Colonic mucosa (tissue), 4 donors: ENCODE data around the gene EXOC3. TPM values are rescaled to one million over a fixed set of nuclear protein-coding genes. Genes with fewer than 3 reads are reported as not detected.
A peak's percentile ranks its signal among the peaks of the same experiment; 100 is the strongest.
"Not testable (repeated sequence)": the region's sequence is repeated elsewhere in the genome, so short reads cannot be mapped to it uniquely, and the experiment has no call there.

Experiments used
- DNase-seq: peaks from one replicate; pipeline ENCODE4 v3.0.0-alpha.2; 2020
- H3K27ac ChIP-seq: fragments of 200-600 bp; one replicate; pipeline ENCODE4 v1.8.0; 2021
- H3K27me3 ChIP-seq: fragments of 200-600 bp; one replicate; pipeline ENCODE4 v1.8.0; 2021
- H3K36me3 ChIP-seq: fragments of 200-600 bp; one replicate; pipeline ENCODE4 v1.8.0; 2021
- H3K4me1 ChIP-seq: fragments of 200-600 bp; one replicate; pipeline ENCODE4 v1.8.0; 2021; ENCODE audit warnings: mild to moderate bottlenecking
- H3K4me3 ChIP-seq: fragments of 200-600 bp; one replicate; pipeline ENCODE4 v1.8.0; 2021
- H3K9ac ChIP-seq, 2 donors: one replicate each; pipeline ENCODE4 v1.7.0; 2013; ENCODE audit warnings: control low read depth in 2 of 2, low read depth in 2 of 2, low read length in 2 of 2
- H3K9me3 ChIP-seq: fragments of 200-600 bp; one replicate; pipeline ENCODE4 v1.8.0; 2021
- intact Hi-C: fragments of 100-400 bp; cut with DNase I; formaldehyde crosslinking; loops from one replicate; pipeline ENCODE4 v1.14.1; 2022
- total RNA-seq, 2 donors: library from RNA; stranded (reverse); fragmentation: NEBNext Ultra II Directional in 1 of 2; extraction: Animal tissue kit (Norgen Biotek cat#: 25700) in 1 of 2; gene quantifications; one replicate each; pipeline ENCODE4 v1.2.1, GENCODE V29; 2021
- TF ChIP-seq, protein P1 (sequence below): fragments of 200-600 bp; IDR thresholded peaks from one replicate; pipeline ENCODE4 v1.8.0; 2022; ENCODE audit warnings: antibody characterized with exemption, mild to moderate bottlenecking
- donor health status: healthy.
- donor health status: DM: no; HTN: no; CAD: no.
- donor health status: DM: no; HTN: no; CAD: no.

Gene EXOC3
- total RNA-seq, 2 donors from 2014 or later = 52.0 to 58.7 TPM

DNA sequence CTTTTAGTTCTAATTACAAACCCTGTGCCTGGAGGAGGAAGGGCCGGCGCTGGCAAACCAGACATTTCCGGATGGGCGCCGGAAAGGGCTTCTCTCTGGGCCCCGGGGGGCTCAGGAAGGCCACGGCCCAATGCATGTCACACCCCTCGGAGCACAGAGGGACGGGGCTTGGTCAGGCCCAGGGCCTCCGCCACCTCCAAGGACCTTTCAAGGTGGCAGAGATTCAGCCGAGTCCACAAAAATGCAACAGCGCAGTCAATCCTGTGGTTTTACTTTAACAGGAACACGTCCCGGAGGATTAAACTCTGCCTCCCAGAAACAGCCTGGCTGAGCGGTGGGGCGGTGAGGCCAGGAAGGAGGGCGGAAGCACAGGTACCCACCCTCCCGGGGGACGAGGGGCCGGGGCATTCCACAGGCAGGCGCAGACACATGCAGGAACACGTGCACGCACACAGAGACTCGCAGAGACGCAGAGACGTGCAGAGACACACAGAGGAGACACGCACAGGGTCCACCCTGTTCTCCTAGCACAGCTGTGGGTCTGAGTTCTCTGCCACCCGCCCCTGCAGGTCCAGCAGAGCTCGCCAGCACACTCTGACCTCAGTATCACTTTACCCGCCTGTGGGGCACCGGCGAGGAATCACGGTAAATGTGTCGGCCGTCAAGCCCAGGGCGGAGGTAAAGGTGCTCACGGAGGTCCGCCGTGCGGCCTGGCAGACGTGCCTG is 58.3 kb downstream of the EXOC3 start:
- TF ChIP-seq, protein P1, sequence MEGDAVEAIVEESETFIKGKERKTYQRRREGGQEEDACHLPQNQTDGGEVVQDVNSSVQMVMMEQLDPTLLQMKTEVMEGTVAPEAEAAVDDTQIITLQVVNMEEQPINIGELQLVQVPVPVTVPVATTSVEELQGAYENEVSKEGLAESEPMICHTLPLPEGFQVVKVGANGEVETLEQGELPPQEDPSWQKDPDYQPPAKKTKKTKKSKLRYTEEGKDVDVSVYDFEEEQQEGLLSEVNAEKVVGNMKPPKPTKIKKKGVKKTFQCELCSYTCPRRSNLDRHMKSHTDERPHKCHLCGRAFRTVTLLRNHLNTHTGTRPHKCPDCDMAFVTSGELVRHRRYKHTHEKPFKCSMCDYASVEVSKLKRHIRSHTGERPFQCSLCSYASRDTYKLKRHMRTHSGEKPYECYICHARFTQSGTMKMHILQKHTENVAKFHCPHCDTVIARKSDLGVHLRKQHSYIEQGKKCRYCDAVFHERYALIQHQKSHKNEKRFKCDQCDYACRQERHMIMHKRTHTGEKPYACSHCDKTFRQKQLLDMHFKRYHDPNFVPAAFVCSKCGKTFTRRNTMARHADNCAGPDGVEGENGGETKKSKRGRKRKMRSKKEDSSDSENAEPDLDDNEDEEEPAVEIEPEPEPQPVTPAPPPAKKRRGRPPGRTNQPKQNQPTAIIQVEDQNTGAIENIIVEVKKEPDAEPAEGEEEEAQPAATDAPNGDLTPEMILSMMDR = no peak
- no peak for DNase-seq
- H3K9ac ChIP-seq = no peak overlapping the region
- H3K4me1 ChIP-seq = no peaks in the 10 kb centered on the region
- no peaks in the 10 kb centered on the region for H3K27me3 ChIP-seq
- H3K9me3 ChIP-seq = no peaks in the 10 kb centered on the region
- no peak overlapping the region for H3K4me3 ChIP-seq
- H3K36me3 ChIP-seq = no peaks in the 10 kb centered on the region
- intact Hi-C loops = no loop called here
- no peak overlapping the region for H3K27ac ChIP-seq

DNA sequence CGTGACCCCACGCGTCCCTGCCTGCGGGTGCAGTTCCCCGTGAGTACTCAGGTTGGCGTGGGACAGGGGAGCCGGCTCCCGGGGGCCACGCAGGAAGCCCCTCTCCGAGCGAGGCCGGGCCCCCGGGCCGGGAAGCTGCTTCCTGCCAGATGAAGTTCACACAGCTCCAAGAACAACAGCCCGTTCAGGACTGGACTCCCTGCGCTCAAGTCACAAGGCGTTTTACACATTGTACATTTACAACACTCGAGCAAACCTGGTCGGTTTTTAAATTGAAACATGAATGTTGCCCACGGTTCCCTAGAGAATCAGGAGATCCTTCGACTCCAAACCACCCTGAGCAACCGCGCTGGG is 58.8 kb downstream of the EXOC3 start:
- no peak overlapping the region for H3K27ac ChIP-seq
- TF ChIP-seq, protein P1 = no peak
- DNase-seq = no peak
- H3K36me3 ChIP-seq = no peaks in the 10 kb centered on the region
- H3K9me3 ChIP-seq = no peaks in the 10 kb centered on the region
- H3K4me3 ChIP-seq = no peak overlapping the region
- no peak overlapping the region for H3K9ac ChIP-seq
- intact Hi-C loops = no loop called here
- H3K27me3 ChIP-seq = no peaks in the 10 kb centered on the region
- H3K4me1 ChIP-seq = no peaks in the 10 kb centered on the region

DNA sequence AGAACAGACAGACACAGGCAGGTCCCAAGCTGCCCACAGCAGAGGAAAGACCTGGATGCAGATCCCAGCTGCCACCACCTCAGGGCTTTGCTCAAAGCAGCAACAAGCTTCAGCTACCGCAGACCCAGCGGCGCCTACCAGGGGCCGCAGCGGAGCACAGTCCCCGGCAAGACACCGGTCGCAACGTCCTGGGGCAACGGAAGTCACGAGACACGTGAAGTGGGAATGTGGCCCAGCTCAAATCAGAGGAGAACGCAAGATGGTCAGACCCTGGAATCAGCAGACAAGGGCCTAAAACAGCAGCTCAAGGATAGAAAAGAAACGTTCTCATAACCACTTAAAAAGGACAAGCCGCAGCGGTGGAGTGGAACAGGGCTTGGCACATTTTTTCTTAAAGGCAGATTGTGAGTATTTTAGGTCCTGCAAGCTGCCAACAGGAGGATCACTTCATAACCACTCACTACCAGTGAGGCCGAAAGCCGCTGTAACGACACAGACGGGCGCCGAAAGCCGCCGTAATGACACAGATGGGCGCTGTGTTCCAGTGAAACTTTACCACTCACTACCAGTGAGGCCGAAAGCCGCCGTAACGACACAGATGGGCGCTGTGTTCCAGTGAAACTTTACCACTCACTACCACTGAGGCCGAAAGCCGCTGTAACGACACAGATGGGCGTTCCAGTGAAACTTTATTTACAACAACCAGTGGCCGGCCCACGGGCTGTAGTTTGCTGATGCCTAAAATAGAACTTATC is 59.5 kb downstream of the EXOC3 start:
- Histone ChIP-seq H3K27ac (no peak overlapping the region), H3K27me3 (no peaks in the 10 kb centered on the region), H3K4me1 (no peaks in the 10 kb centered on the region), H3K9me3 (no peaks in the 10 kb centered on the region), H3K9ac (no peak overlapping the region), H3K36me3 (no peaks in the 10 kb centered on the region), H3K4me3 (no peak overlapping the region)
- no peak for DNase-seq
- intact Hi-C loops = no loop called here
- TF ChIP-seq, protein P1 = no peak

DNA sequence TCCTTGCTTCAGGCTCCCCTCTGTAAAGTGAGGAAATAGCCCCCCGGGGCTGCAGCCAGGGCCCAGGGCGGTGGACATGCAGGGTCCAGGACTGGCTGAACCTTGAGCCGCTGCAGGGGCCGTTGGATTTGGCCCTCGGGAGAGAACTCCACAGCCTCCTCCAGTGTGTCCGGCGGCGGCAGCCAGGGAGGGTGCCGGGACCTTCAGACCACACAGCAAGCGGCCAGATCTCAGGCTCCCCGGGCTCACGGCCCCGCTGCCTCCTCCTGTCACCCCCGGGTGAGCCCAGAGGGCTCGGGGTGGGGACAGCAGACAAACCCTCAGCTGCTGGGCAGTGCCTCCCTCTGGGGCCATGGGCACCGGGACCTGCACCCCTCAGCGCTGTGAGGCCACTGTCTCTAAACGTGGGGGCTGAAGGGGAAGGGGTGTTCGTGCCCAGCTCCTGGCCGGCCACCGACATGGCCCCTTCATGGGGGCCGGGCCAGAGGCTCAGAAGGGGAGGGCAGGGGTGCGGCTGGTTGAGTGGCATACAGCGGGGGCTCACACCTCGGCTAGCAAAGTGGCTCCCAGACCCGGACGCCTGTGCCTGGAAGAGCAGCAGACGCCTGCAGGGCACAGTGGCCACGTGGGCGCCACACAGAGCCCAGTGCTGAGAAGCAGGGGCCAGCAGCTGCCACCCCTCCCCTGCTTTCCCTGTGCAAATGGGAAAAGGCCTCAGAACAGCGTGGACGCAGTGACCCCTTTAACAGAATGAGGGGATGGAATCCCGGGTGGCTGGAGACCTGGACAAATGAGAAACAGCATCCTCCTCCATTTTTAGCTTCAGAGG is 61.6 kb downstream of the EXOC3 start:
- Histone ChIP-seq H3K27me3 (no peaks in the 10 kb centered on the region), H3K36me3 (no peaks in the 10 kb centered on the region), H3K4me3 (no peak overlapping the region), H3K9ac (no peak overlapping the region), H3K4me1 (no peaks in the 10 kb centered on the region), H3K9me3 (no peaks in the 10 kb centered on the region), H3K27ac (no peak overlapping the region)
- DNase-seq = no peak
- TF ChIP-seq, protein P1 = no peak
- intact Hi-C loops = no loop called here

DNA sequence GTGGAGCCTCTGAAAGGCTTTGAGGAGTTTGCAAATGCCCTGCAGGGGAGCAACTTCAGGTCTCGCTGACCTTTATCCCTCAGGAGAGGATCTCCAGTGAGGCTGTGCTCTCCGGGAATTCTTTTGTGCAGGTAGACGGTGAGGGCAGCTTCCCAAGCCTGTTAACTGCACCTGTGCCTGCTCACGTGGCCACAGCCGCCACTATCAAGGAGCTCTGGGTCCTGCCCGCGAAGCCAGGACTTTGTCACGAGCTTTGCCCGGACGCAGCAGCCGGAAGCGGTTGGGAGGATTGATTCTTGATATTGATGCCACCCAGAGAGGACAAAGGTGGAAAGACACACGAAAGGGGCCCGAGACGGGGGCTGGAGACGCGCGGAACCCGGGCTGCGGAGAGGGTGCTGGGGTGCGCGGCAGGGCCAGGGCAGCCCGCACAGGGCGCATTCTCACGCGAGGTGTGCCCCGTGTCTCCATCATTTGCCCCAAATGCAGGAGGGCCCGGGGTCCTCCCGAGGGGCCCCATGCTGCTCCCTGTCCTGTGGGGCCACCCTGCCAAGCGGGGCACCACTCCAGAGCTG is 63.1 kb downstream of the EXOC3 start:
- Histone ChIP-seq H3K27me3 (no peaks in the 10 kb centered on the region), H3K9ac (no peak overlapping the region), H3K9me3 (no peaks in the 10 kb centered on the region), H3K36me3 (no peaks in the 10 kb centered on the region), H3K4me1 (no peaks in the 10 kb centered on the region), H3K27ac (no peak overlapping the region), H3K4me3 (no peak overlapping the region)
- TF ChIP-seq, protein P1 = no peak
- intact Hi-C loops = no loop called here
- DNase-seq = peak; percentile 36

DNA sequence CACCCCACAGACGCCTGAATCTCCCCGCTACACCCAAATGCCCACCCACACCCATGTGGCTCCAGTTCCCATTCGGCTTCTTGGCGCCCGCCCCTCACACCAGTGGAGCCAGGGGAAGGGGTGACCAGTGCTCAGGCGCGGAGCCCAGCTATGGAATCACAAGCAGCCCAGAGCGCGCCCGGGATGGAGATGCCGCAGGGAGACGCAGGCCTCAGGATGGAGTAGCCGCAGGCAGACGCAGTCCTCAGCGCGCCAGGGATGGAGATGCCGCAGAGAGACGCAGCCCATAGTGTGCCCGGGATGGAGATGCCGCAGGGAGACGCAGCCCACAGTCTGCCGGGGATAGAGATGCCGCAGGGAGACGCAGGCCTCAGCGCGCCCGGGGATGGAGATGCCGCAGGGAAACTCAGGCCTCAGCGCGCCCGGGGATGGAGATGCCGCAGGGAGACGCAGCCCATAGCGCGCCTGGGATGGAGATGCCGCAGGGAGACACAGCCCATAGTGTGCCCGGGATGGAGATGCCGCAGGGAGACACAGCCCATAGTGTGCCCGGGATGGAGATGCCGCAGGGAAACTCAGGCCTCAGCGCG is 65.1 kb downstream of the EXOC3 start:
- intact Hi-C loops, DNase-seq: not testable (repeated sequence)

More for the DNA sequence above, 65.1 kb downstream of the EXOC3 start:
- not testable (repeated sequence) for H3K4me1 ChIP-seq, H3K4me3 ChIP-seq, H3K27me3 ChIP-seq, H3K9me3 ChIP-seq, H3K36me3 ChIP-seq, H3K9ac ChIP-seq, H3K27ac ChIP-seq
